Limb (tissue), 2 donors: ENCODE measurements around the gene CMIP.

ENCODE experiments used
- DNase-seq, 2 donors: peaks; one replicate each; pipeline ENCODE4 v3.0.0-alpha.2; 2016; ENCODE audit errors: extremely low spot score in 2 of 2

The CMIP gene

DNA sequence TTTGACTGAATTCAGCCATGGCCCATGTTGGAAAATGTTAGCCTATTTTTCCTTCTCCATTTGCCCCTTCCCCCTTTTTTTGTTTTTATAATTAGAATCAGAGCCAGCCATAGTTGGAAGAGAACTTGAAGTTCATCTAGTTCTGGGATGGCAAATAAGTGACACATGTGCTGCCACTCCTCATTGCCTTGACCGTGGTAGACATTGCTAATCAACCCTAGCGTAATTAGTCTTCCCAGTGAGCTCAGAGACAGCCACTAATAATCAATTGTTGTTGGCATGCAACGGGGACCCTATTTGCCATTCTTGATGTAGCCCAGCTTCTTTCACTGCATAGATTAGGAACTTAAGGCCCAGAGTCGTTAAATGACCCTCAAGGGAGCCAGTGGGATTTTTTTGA, 16.6 kb downstream of the CMIP start:
- DNase-seq, result no peak

DNA sequence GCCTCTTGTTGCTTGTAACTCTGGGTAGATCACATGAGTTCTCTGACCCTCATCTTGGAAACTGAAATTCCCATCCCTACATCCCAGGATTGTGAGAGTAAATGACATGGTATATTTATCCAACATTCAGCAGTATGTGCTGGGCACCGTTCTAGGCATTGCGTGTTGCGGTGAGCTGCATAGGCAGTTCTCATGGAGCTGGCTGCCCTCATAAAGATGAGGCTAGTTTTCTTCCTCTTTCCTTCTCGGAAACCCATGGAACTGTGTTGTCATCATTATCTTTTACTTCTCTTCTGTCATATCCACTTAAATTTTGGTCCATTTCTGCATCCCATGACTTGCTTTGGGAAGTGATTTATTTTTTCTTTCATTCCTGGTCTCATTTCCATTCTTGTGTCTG, 17.2 kb downstream of the CMIP start:
- DNase-seq, result no peak

DNA sequence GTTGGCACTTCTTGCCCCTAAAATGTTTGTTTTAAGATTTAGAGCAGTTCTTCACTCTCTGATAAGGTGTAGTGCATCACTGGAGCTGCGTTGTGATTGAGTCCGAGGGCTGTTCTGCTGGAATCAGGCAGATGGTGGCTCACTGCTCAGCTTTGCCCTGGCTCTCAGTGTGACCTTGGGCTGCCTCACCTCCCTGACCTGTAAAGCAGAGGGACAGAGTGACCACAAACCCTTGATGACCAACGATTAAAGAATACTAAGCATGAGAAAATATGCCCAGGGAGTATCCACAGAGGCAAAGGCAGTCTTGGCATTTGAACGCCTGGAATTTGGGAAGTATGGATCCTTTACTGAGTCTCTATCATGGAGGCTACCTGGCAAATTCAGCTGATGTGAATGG, 18.1 kb downstream of the CMIP start:
- no peak for DNase-seq

GRCh38 chr16:81463296-81463890, 18.8 kb downstream of the CMIP start:
- no peak for DNase-seq

GRCh38 chr16:81464279-81464678, 19.7 kb downstream of the CMIP start:
- DNase-seq, result no peak

DNA sequence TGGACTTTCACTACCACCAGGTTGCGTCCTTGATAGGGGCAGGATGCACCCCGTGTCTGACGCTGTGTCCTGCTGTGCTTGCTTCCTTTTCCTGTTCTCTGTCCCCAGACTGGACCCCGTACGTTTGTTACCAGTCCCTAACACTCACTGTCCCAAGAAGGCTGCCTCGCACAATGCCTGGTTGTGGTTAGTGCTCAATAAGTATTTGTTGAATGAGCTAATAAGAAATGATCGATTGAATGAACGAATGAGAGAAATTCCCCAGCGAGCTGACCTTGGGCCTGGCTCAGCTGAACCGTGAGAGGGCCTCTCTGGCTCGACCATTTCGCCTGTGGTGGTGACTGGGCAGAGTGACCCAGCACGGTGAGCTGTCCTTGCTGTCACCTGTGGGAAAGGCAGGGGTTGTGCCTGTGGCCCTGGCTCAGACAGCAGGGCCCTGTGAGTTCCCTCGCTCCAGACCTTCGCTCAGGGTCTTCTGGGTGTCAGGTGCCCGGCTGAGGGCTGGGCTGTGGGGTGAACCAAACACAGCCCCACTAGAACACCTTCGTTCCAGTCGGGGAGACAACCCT, 20.9 kb downstream of the CMIP start:
- DNase-seq, result no peak

- no peak for DNase-seq
These were observed 21.9 kb downstream of the CMIP start for GRCh38 chr16:81466356-81466980.

DNA sequence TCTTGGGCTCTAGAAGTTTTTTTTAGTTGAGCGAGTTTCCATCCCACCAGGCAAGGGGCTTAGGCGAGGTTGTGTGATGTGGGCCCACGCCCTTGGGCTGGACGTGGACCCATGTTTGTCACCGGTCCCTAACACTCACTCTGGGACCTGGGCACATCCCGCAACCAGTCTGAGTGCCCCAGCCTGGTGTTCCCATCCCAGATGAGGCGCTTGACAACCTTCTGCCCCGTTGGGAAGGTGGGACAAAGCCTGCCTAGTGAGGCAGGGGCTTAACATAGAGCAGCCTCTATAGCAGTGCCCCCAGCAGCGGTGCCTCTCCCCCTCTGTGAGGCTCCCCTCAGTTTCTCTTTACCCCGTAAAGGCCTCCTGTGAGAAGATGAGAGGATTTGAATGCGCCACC, 22.5 kb downstream of the CMIP start:
- DNase-seq, result no peak

DNA sequence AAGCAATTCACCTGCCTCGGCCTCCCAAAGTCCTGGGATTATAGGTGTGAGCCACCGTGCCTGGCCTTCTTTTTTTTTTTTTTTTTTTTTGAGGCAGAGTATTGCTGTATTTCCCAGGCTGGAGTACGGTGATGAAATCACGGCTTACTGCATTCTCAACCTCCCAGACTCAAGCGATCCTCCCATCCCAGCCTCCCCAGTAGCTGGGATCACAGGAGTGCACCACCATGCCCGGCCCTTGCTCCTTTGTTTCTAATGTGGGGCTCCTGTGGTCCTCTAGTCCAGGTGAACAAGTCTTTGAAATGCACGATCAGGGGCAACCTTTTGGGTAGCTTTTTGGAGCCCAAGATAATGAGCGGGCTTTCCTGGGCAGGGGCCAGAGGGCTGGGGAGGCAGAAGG, 23.2 kb downstream of the CMIP start:
- no peak for DNase-seq

DNA sequence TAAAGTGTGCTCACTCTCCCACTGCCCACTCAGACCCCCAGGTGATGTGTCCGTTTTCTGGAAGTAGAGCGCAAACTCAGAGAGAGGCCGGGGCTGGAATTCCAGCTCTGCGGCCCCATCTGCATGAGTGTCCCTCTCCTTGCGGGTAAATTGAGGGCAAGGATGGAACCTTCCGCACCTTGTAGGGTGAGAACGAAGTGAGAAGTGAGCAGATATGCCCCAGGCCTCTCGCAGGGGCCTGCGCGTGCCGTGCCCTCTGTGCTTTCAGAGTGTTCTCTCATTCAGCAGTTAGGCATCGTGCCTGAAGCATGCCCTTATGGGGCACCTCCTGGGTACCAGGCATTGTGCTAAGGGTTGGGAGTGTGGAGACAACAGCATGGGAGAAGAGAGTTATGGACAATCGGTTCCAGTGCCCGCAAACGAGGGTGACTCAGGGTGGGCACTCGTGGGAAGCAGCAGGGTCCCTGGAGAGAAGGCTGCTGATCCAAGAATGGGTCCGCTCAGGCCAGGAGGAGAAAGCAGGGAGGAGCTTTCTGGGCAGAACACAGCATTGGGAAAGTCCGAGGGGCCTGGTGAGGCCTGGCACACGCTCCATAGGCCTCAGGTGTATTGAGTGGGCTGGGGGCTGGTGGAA, 23.8 kb downstream of the CMIP start:
- DNase-seq, result no peak

DNA sequence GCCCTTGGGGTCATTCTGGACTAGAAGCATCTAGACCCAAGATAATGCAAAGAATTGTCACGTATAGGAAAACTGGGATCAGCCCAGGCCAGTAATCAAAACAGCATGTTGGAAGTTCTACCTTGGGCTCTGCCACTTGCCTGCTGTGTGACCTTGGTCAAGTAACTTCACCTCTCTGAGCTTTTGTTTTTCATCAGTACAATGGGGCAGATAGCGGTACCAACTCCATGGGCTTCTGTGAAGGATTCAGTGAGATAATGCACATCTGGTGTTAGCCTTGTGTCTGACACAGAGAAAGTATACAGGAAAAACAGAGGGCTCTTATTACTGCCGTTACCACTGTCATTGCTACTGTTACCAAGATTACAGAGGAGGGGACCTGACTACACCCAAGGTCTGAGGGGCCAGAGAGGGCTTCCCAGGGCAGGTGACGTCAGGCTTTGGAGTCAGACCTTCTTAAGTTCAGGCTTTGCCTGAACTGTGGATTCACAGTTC, 24.6 kb downstream of the CMIP start:
- no peak for DNase-seq

DNA sequence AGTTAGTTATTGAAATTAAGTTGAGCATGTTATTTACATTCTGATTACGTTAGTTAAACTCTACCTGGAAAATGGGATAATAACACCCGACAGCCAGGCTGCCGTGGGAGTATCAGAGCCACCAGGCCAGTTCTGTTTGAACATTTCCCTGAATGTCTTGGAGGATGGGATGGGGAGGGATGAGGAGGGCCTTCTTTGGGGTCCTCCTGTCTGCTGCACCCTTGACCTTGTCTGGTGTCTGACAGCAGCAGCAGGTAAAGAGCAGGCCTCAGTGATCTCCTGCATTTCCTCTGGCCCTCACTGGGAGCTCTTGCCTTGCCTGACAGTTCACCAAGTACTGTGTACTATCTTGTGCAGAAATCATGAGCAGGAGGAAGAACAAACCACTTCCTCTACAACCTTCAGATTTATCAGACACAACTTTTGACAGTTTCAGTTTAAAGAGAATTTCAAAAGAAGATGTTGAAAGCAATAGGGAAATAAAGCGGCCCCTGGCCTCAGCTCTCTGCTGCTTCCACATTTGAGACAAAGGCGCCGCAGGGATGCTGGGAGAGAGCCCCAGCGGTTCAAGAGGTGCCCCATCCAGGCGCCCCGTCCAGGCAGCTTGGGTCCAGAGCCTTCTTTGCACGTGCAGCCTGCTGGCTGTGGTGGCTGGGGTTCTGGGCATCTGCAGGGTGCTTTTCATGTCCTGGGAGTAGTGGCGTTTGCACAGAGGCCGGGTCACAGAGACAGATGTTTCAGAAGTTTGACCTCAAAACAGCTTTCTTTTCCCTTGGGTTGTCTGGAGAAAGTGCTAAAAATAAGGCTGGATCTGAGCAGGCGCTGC, 25.3 kb downstream of the CMIP start:
- no peak for DNase-seq

GRCh38 chr16:81470796-81471636, 26.4 kb downstream of the CMIP start:
- no peak for DNase-seq

DNA sequence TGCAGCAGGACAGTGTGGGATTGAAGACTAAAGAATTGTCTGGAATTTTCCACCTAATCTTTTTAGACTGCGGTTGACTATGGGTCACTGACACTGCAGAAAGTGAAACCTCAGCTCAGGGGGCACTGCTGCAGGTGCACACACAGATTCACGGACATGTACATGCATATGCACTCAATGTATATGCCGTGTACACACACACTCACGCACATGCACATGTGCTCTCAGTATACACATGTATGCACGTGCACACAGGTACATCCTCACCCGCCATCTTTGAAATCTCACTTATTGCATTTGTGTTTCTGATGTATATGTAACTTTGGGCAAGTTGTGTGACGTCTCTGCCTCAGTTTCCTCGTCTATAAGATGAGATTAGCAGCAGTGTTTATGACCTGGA, 27.3 kb downstream of the CMIP start:
- no peak for DNase-seq

- DNase-seq, result no peak
These were observed 27.8 kb downstream of the CMIP start for GRCh38 chr16:81472391-81472790.

DNA sequence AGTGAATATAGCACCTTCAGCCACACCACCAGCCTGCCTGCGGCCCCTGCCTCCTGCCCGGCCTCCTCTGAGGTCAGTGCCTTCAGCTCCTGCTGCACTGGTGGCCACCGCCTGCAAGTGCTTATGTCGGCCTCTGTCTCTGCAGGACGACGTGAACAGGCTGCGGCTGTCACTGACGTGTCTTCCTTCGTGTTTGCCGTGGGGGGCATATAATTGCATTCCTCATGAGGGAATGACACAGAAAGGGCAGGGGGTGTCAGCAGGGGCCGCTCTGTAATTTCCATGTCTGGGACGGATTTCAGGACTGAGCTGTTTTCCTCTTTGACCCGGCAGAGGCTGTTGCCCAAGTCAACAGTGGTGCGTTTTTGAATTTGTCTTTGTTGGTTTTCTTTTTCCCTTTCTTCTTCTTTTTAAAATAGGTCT, 28.5 kb downstream of the CMIP start:
- no peak for DNase-seq

GRCh38 chr16:81473558-81473957, 28.9 kb downstream of the CMIP start:
- DNase-seq, result no peak

- no peak for DNase-seq
These were observed 29.7 kb downstream of the CMIP start for GRCh38 chr16:81473969-81474959.
